Astrocyte (in vitro differentiated cells and primary cell): Measurements from ENCODE around the gene PADI4. TPM values are rescaled to one million over a fixed set of nuclear protein-coding genes. Genes with fewer than 3 reads are reported as not detected.

Experiments used
- DNase-seq: peaks from one replicate; pipeline ENCODE4 v3.0.0-alpha.2; 2010; ENCODE audit warnings: low read depth
- FAIRE-seq: peaks from 2 replicates; lab custom pipeline; 2011; peaks lifted over from hg19 to GRCh38; lab: Jason Lieb, UNC
- H2AFZ ChIP-seq: 2 replicates; pipeline ENCODE4 v1.6.0; 2012; ENCODE audit warnings: low read depth, low read length, inconsistent platforms
- H3K27ac ChIP-seq: 2 replicates; pipeline ENCODE4 v1.5.1; 2011; ENCODE audit warnings: low read depth, low read length, inconsistent platforms
- H3K27me3 ChIP-seq: 2 replicates; pipeline ENCODE4 v1.6.0; 2011; ENCODE audit warnings: low read length, inconsistent platforms; ENCODE audit not compliant: insufficient read depth
- H3K36me3 ChIP-seq: 2 replicates; pipeline ENCODE4 v1.5.1; 2011; ENCODE audit warnings: low read length, inconsistent platforms; ENCODE audit not compliant: insufficient read depth
- H3K4me1 ChIP-seq: 2 replicates; pipeline ENCODE4 v1.5.1; 2011; ENCODE audit warnings: low read length, inconsistent platforms; ENCODE audit not compliant: insufficient read depth
- H3K4me2 ChIP-seq: 2 replicates; pipeline ENCODE4 v1.6.0; 2012; ENCODE audit warnings: low read length, inconsistent platforms
- H3K4me3 ChIP-seq: 2 replicates; pipeline ENCODE4 v1.5.1; 2011; ENCODE audit warnings: low read depth, mild to moderate bottlenecking, low read length, inconsistent platforms; ENCODE audit not compliant: insufficient read depth
- H3K79me2 ChIP-seq: 2 replicates; pipeline ENCODE4 v1.6.0; 2012; ENCODE audit warnings: mild to moderate bottlenecking, low read length, inconsistent platforms; ENCODE audit not compliant: insufficient read depth
- H3K9ac ChIP-seq: 2 replicates; pipeline ENCODE4 v1.6.0; 2012; ENCODE audit warnings: mild to moderate bottlenecking, low read length, inconsistent platforms
- H3K9me3 ChIP-seq: 2 replicates; pipeline ENCODE4 v1.5.1; 2012; ENCODE audit warnings: low read depth, mild to moderate bottlenecking, low read length, inconsistent platforms; ENCODE audit not compliant: insufficient read depth
- H4K20me1 ChIP-seq: 2 replicates; pipeline ENCODE4 v1.6.0; 2012; ENCODE audit warnings: low read length, inconsistent platforms; ENCODE audit not compliant: insufficient read depth
- H3K27ac Mint-ChIP-seq: one replicate; pipeline ENCODE4 v1.8.0; 2021; ENCODE audit warnings: mild to moderate bottlenecking, mixed read lengths; ENCODE audit not compliant: unreplicated experiment
- H3K27me3 Mint-ChIP-seq: one replicate; pipeline ENCODE4 v1.8.0; 2021; ENCODE audit warnings: low read depth, mixed read lengths; ENCODE audit not compliant: unreplicated experiment
- H3K36me3 Mint-ChIP-seq: one replicate; pipeline ENCODE4 v1.8.0; 2021; ENCODE audit warnings: low read depth, mixed read lengths; ENCODE audit not compliant: unreplicated experiment
- H3K4me1 Mint-ChIP-seq: one replicate; pipeline ENCODE4 v1.8.0; 2021; ENCODE audit warnings: low read depth, mixed read lengths; ENCODE audit not compliant: unreplicated experiment
- H3K4me3 Mint-ChIP-seq: one replicate; pipeline ENCODE4 v1.8.0; 2021; ENCODE audit warnings: mild to moderate bottlenecking, moderate library complexity, mixed read lengths; ENCODE audit not compliant: unreplicated experiment
- H3K9me3 Mint-ChIP-seq: one replicate; pipeline ENCODE4 v1.8.0; 2021; ENCODE audit warnings: mild to moderate bottlenecking, mixed read lengths; ENCODE audit not compliant: unreplicated experiment
- EZH2 ChIP-seq: IDR thresholded peaks from 2 replicates; pipeline ENCODE4 v1.6.1; 2012; ENCODE audit warnings: mild to moderate bottlenecking, low read length, inconsistent platforms; ENCODE audit not compliant: insufficient read depth
- total RNA-seq: library from RNA; stranded (reverse); gene quantifications from 2 replicates; pipeline ENCODE4 v1.2.1, GENCODE V29; 2021
- TF ChIP-seq, protein P1 (sequence below): IDR thresholded peaks from 2 replicates; pipeline ENCODE4 v1.5.1; 2011; ENCODE audit warnings: low read depth, mild to moderate bottlenecking, inconsistent platforms, low read length, moderate library complexity; ENCODE audit not compliant: insufficient read depth

The PADI4 gene
- total RNA-seq, 1 donor from 2014 or later: not detected

DNA sequence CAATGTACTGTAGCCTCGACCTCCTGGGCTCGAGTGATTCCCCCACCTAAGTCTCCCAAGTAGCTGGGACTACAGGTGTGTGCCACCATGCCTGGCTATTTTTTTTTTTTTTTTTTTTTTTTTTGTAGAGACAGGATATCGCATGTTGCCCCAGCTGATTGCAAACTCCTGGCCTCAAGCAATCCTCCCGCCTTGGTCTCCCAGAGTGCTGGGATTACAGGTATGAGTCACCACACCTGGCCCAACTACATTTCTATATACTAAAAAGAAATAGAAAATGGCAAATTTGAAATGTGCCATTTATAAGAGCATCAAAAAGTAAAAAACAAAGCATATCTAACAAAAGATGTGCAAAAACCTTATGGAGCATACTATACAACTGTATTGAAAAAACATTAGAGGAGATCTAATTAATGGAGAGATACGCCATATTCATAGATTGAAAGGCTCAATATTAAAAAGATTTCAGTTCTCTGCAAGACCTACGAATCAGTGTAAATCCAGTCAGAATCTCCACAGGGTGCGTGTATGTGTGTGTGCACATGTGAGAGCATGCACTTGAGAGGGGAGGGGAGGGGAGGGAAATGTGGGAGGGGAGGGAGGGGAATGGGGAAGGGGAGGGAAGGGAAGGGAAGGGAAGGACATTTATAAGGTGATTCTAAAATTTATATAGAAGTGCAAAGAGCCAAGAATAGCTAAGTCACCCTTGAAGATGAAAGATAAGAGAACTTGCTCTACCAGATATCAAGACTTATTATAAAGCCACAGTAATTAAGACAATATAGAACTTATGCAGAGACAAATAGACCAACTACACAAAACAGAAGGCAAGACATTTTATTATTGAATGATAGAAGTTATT, 15.5 kb upstream of the PADI4 start:
- no peak for TF ChIP-seq EZH2
- TF ChIP-seq, protein P1, sequence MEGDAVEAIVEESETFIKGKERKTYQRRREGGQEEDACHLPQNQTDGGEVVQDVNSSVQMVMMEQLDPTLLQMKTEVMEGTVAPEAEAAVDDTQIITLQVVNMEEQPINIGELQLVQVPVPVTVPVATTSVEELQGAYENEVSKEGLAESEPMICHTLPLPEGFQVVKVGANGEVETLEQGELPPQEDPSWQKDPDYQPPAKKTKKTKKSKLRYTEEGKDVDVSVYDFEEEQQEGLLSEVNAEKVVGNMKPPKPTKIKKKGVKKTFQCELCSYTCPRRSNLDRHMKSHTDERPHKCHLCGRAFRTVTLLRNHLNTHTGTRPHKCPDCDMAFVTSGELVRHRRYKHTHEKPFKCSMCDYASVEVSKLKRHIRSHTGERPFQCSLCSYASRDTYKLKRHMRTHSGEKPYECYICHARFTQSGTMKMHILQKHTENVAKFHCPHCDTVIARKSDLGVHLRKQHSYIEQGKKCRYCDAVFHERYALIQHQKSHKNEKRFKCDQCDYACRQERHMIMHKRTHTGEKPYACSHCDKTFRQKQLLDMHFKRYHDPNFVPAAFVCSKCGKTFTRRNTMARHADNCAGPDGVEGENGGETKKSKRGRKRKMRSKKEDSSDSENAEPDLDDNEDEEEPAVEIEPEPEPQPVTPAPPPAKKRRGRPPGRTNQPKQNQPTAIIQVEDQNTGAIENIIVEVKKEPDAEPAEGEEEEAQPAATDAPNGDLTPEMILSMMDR: no peak
- no peak overlapping the region for H3K4me3 ChIP-seq
- H3K9me3 ChIP-seq: no peaks in the 10 kb centered on the region
- Mint-ChIP-seq H3K4me3 (no peak overlapping the region), H3K27me3 (peaks cover 29% of the 10 kb centered on the region), H3K36me3 (no peaks in the 10 kb centered on the region), H3K4me1 (peaks cover 5% of the 10 kb centered on the region), H3K9me3 (peaks cover 2% of the 10 kb centered on the region), H3K27ac (no peak overlapping the region)
- H3K4me2 ChIP-seq: no peak overlapping the region
- H3K36me3 ChIP-seq: no peaks in the 10 kb centered on the region
- no peak overlapping the region for H3K27ac ChIP-seq
- no peak for FAIRE-seq
- no peak overlapping the region for H3K9ac ChIP-seq
- H3K27me3 ChIP-seq: peaks cover 5% of the 10 kb centered on the region
- no peak overlapping the region for H2AFZ ChIP-seq
- peaks cover 12% of the 10 kb centered on the region for H3K4me1 ChIP-seq
- no peaks in the 10 kb centered on the region for H4K20me1 ChIP-seq
- no peaks in the 10 kb centered on the region for H3K79me2 ChIP-seq
- no peak for DNase-seq

DNA sequence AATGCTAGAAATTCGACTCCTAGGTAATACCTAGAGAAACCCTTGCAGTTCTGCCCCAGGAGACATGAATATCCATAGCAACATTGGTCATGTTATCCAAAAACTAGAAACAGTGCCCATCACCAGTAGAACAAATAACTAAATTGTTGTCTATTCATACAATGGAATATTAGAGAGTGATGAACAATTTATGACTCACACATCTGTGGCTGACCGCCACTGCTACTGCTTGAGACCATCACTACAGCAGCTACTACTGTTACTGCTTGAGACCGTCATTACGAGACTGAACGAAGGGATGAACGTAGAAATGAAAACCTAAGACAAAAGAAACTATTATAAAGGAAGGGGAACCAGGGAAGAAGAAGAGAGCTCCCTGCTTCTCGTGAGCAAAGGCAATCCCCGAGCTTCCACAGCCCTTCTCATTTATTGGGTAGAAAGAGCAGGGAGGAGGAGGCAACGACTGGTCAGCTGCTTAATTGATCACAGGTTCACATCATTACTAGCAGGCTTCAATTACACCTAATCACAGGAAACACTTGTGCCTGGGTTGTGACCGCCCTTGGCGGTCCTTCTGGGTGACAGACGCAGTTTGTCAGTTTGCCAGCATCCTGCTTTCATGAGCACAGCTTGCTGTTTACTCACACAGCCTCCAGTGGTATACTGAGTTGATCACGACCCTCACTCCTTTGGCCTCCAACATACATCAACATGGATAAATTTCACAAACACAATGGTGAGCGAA, 14.1 kb upstream of the PADI4 start:
- peaks cover 5% of the 10 kb centered on the region for H3K27me3 ChIP-seq
- no peak overlapping the region for H3K4me2 ChIP-seq
- Mint-ChIP-seq H3K4me3 (no peak overlapping the region), H3K27me3 (peaks cover 33% of the 10 kb centered on the region), H3K36me3 (no peaks in the 10 kb centered on the region), H3K9me3 (peaks cover 2% of the 10 kb centered on the region), H3K27ac (no peak overlapping the region), H3K4me1 (peaks cover 5% of the 10 kb centered on the region)
- H3K4me1 ChIP-seq: peaks cover 8% of the 10 kb centered on the region
- H3K9me3 ChIP-seq: no peaks in the 10 kb centered on the region
- FAIRE-seq (no peak), DNase-seq (no peak)
- no peaks in the 10 kb centered on the region for H4K20me1 ChIP-seq
- H3K4me3 ChIP-seq: no peak overlapping the region
- H2AFZ ChIP-seq: no peak overlapping the region
- H3K9ac ChIP-seq: no peak overlapping the region
- H3K27ac ChIP-seq: no peak overlapping the region
- no peak for TF ChIP-seq EZH2
- TF ChIP-seq, protein P1: no peak
- no peaks in the 10 kb centered on the region for H3K79me2 ChIP-seq
- no peaks in the 10 kb centered on the region for H3K36me3 ChIP-seq
